ENCODE results near the gene P3H2.

P3H2 gene

GRCh38 chr3:189937302-189938127 is 183.2 kb downstream of the P3H2 start:
- DNase-seq = peak; percentile 96

DNA sequence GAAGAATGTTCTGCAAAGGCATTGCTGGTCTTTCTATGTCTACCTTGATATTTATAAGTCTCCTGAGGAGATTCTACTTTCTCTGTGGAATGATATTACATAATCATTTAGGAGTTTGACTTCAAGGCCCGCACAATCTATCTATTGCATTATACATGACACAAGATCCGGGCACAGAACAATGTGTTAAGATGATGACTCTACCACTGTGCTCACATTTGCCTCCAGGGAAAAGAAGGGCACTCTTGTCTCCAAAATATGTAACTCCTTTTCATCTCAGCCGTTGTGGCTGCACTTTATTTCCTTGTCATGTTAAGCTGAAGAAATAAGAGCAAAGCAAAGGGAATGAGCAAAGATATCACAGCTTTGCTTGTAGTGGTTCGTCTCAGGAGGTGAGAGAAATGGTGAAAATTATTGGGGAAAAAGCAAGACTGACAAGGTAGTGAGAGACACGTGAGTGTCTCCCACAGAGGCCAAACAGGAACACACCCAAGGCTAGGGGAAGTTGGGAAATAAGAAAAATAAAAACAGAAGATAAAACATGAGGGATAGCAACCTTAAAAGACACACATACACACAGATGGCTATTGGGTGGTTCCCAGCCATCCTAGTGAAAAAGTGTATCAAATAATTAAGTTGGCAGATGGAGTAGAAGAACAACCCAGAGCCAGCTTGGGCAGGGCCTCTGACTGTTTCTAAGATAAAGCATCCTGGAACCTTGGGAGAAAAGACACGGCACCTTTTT is 184.3 kb downstream of the P3H2 start:
- DNase-seq = no peak

DNA sequence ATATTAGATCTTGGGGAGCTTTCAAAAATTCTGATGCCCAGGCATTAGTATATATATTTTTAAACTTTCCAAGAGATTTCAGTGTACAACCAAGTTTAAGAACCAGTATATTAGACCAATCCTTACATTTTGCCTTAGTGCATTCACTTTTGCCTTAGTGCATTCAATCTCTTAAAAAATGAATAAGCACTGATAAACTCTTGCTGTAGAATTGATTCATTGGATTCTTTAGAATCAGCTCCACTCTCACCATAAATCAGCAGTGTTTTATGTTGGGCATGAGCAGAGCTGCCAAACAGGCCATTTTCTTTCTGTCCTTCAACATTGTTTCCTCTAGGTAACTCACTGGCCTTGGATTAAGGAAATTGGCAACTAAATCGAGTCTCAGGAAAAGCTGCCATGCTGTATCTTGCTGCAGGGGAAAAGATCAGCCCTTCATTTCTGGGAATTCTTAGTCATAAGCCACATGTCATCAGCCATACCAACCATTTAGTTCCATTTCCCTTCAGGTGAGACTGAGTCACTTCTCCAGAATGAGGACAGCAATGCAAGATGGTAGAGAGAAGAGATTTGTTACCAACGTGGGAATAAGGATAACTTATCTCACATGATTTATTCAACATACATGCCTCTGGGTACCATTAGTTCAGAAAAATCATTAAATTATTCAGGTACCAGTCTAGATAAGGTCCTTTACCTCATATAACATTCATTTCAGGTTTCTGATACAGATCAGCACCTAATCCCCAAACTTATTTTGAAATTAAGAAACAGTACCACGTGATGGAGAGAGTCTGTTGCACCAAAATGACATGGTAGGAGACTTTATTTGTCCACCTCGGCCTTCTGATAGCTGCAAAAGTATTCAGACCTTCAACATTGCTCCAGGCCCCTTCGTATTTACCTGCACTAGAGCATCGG is 192.5 kb downstream of the P3H2 start:
- peak; percentile 35 for DNase-seq

GRCh38 chr3:189921770-189922169 is 198.9 kb downstream of the P3H2 start:
- DNase-seq = no peak

DNA sequence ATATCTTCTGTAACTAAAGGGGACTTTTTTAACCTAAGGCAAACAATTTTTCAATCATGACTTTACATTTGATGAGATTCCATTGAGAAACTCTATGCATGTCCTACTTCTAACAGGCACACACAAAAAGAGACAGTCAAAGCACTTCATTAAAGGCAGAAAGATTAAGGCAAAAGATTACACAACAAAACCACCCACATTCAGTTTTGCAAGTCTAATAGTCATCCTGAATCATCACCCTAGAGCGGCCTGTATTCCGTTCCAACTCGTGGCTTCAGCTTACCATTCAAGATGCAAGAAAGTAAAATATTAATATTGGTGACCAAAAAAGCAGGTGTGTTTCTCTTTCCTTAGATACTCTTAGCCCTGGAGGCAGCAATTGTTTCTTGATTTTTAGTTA is 205.9 kb downstream of the P3H2 start:
- DNase-seq = peak; percentile 91

DNA sequence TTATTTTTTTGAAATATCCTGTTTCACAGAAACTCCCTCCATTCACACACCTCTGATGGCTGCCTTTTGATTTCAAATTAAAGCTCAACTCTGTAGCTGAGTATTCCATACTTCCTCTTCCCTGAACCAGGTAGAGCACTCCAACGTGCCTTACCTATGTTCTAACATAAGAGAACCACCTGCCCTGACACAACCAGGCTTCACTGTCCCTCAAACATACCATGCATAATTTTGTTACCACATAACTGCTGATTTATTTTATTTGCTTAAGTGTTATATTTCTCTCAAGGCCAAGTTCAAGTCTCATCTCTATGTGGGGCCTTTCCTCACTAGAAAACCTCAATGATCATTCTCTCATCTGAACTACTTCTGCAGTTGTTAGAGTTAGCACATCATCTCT is 209.7 kb downstream of the P3H2 start:
- DNase-seq = no peak

DNA sequence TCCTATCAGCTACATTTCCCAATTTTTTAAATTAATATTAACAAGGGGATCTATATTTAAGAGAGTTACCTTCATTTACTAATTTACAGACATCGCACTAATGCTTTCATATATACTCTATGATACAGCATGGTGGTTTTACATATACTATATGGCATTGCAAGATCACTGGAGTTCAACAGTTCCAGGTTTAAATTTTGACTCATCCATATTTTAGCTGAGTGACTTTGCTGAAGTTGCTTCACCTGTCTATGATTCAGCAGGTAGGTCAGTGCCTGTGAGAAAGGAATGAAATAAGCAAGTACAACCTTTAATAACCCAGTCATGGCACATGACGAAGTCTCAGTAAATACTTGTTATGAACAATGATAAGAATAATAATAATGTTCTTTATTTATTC is 211.1 kb downstream of the P3H2 start:
- DNase-seq = no peak

DNA sequence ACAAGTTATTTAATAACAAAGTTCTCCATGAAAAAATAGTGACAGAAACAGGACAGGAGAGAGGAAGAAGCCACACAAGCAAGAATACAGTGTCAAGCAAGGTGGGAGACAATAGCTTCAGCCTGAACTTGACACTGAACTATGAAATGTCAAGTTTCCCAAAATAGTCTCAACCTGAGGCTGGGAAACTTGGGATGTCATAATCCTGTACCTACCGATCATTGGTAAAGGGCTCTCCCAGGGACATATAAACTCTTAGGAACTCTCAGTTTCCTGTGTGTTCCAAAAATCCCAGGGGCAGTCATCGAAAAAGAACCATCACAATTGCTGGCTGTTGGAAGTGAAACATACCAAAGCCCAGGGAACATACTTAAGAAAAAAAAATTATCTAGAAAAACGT is 211.6 kb downstream of the P3H2 start:
- no peak for DNase-seq

GRCh38 chr3:189908646-189909045 is 212.1 kb downstream of the P3H2 start:
- DNase-seq = peak; percentile 87

DNA sequence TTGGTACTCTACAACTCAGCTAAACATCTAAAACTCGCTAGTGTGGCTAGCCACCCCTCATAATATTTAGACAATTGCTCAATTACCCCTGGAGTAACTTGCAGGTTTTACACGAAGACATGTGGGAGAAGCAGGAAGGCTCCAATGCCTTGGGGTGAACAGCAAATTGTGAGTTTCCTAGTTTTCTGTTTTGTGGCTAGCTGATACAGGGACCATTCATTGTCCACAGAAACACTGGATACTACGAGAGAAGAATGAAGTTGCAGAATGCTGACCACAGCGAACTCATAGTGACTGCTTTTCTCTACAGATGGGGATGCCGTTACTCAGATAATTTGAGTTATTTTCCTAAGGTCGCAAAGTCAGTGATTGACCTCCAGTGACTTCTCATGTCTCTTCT is 212.9 kb downstream of the P3H2 start:
- DNase-seq = no peak

Measured in fibroblast of skin of right quadriceps (primary cell).